ENCODE data around the gene ESRRA. TPM values are rescaled to one million over a fixed set of nuclear protein-coding genes. Genes with fewer than 3 reads are reported as not detected.

The ESRRA gene
- total and polyA plus RNA-seq, 2 of the 8 experiments (the other 6 are each of a cell fraction or from before 2014, with no cell fraction given), result 18.2 to 37.0 TPM

DNA sequence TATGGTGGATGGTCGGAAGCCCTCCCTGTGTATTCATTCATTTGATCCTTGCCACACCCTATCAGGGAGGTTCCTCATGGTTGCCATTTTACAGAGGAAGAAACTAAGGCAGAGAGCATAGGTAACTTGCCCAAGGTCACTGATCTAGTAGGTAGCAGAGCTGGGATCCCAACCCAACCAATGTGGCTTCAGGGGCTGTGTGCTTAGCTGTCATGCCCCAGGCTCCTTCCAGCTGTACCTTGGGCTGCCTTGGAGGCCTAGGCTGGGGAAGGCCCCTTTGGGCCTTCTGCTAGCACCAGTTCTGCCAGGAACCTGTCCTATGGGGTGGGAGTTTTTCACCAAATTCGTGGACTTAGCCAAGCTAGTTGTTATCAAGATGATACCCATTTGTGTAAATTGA is 29.5 kb upstream of the ESRRA start:
- H4K5ac ChIP-seq (ENCODE audit: insufficient read length, low read depth, low read length), result no peak overlapping the region
- H2BK20ac ChIP-seq (ENCODE audit: low read length), result no peak overlapping the region
- H3K14ac ChIP-seq (ENCODE audit: insufficient read length), result no peak overlapping the region
- no peak overlapping the region for H3K4ac ChIP-seq (replicated peaks; ENCODE audit: insufficient read length, low read depth, low read length)
- peaks cover 0 to 5% (median 2%) of the 10 kb centered on the region in 4 experiments; a peak in 1 of 7 replicates for H3K4me1 ChIP-seq (replicated peaks in 1 of 4; ENCODE audit: control insufficient read depth in 3 of 4, insufficient read depth in 4 of 4, low read length in 3 of 4)
- no peak overlapping the region for H3K27ac ChIP-seq (ENCODE audit: low read depth, low read length)
- H3K56ac ChIP-seq (replicated peaks; ENCODE audit: insufficient read length, low read depth, low read length), result no peak overlapping the region
- H3K79me1 ChIP-seq (ENCODE audit: low read depth, low read length), result no peaks in the 10 kb centered on the region; the same call in 1 of the 2 replicates
- FAIRE-seq, result no peak
- H4K91ac ChIP-seq (replicated peaks; ENCODE audit: insufficient read length, low read length), result no peak overlapping the region
- TF ChIP-seq RNF2 (IDR thresholded peaks at IDR 0.05; ENCODE audit: borderline replicate concordance, low read depth, low read length, missing control alignments, poor library complexity, severe bottlenecking) (no peak), POLR2A (IDR thresholded peaks at IDR 0.05; ENCODE audit: control extremely low read depth in 1 of 2, low read depth in 2 of 2, low read length in 2 of 2) (no peak), EGR1 (IDR thresholded peaks at IDR 0.05; ENCODE audit: borderline replicate concordance, low read depth, low read length) (no peak), YY1 (IDR thresholded peaks at IDR 0.05; ENCODE audit: low read depth, low read length) (no peak), SRF (IDR thresholded peaks at IDR 0.05; ENCODE audit: low read depth, low read length) (no peak), SUZ12 (IDR thresholded peaks at IDR 0.05; ENCODE audit: low read length) (no peak)
- peak overlapping the region; percentile 35; the same call in 1 of the 2 replicates for H2BK5ac ChIP-seq (ENCODE audit: low read depth, low read length)
- H3K9ac ChIP-seq (replicated peaks in 1 of 4; ENCODE audit: extremely low read depth in 1 of 4, low read depth in 3 of 4, low read length in 3 of 4), result no peak overlapping the region
- no peak overlapping the region for H2AFZ ChIP-seq (ENCODE audit: low read length)
- no peaks in the 10 kb centered on the region for H3K9me3 ChIP-seq (ENCODE audit: insufficient read depth in 2 of 2, low read depth in 1 of 2, low read length in 1 of 2)
- H3K18ac ChIP-seq (ENCODE audit: extremely low read depth, low read length), result no peak overlapping the region
- DNase-seq (ENCODE audit: low read depth in 1 of 2, low spot score in 2 of 2), result no peak
- CTCF ChIA-PET (ENCODE audit: partially characterized antibody), result interaction anchor here (0.6 to 13.7 kb wide), 8 partner anchors 13 to 1890 kb away, joined by 3 to 168 read pairs (median 4); partner anchors contain the start of genes CATSPERZ, ESRRA and PLCB3
- H2BK15ac ChIP-seq (ENCODE audit: low read length), result no peak overlapping the region
- no peaks in the 10 kb centered on the region for H4K20me1 ChIP-seq (replicated peaks in 1 of 2; ENCODE audit: control insufficient read depth in 1 of 2, insufficient read depth in 2 of 2, low read length in 2 of 2)
- POLR2A ChIA-PET (ENCODE audit: partially characterized antibody), result interaction anchor here (0.6 to 0.8 kb wide), 2 partner anchors 18 to 32 kb away, joined by 3 read pairs; no protein-coding TSS in a partner anchor
- no peak overlapping the region for H3K4me3 ChIP-seq (ENCODE audit: extremely low read depth in 1 of 4, insufficient read depth in 2 of 4, low read depth in 3 of 4, low read length in 4 of 4)
- H2BK12ac ChIP-seq (ENCODE audit: low read depth, low read length), result no peak overlapping the region
- H3K4me2 ChIP-seq (ENCODE audit: insufficient read depth in 1 of 2, low read depth in 2 of 2, low read length in 2 of 2), result no peak overlapping the region
- H2AK5ac ChIP-seq (ENCODE audit: low read depth, low read length), result no peak overlapping the region
- no peaks in the 10 kb centered on the region for H3K27me3 ChIP-seq (replicated peaks in 1 of 4; ENCODE audit: control insufficient read depth in 3 of 4, extremely low read depth in 1 of 4, insufficient read depth in 3 of 4, low read length in 3 of 4)
- 81% methylated on average over 2 of the region's 2 CpGs; no CpG with 5 or more reads in 1 of the 2 experiments for WGBS, 2 experiments (ENCODE audit: extremely low coverage in 1 of 2, insufficient coverage in 1 of 2, insufficient read length in 1 of 2, insufficient replicate concordance in 2 of 2, low coverage in 1 of 2, low lambda C conversion rate in 2 of 2, missing lambda C conversion rate in 1 of 2)
- no peaks in the 10 kb centered on the region; a peak in 1 of 8 replicates for H3K36me3 ChIP-seq (ENCODE audit: control insufficient read depth in 2 of 4, insufficient read depth in 4 of 4, low read length in 3 of 4)
- H3K79me2 ChIP-seq (ENCODE audit: control insufficient read depth in 1 of 2, insufficient read depth in 2 of 2, low read length in 2 of 2), result 0 out of 4 replicates have a peak, but pooled peaks cover 0 to 4% of the 10 kb centered on the region in 2 experiments
- no peak overlapping the region for H3K23ac ChIP-seq (ENCODE audit: insufficient read length)
- no peak overlapping the region for H2BK120ac ChIP-seq (replicated peaks; ENCODE audit: low read depth, low read length)
- no peaks in the 10 kb centered on the region for H3K23me2 ChIP-seq (ENCODE audit: low read depth, low read length)
- H4K8ac ChIP-seq (ENCODE audit: extremely low read depth, insufficient read depth, low read length), result no peak overlapping the region
